NK-92 treated with Interleukin-12 subunit alpha and Interleukin-12 subunit beta, amount 100 ng/mL, for 24 hours (cell line): ENCODE data around the gene CTSH.
"Not testable (repeated sequence)": the region's sequence is repeated elsewhere in the genome, so short reads cannot be mapped to it uniquely, and the experiment has no call there.

Experiments used
- DNase-seq: peaks from one replicate; lab custom pipeline; 2025; lab: John Stamatoyannopoulos, UW

The CTSH gene

DNA sequence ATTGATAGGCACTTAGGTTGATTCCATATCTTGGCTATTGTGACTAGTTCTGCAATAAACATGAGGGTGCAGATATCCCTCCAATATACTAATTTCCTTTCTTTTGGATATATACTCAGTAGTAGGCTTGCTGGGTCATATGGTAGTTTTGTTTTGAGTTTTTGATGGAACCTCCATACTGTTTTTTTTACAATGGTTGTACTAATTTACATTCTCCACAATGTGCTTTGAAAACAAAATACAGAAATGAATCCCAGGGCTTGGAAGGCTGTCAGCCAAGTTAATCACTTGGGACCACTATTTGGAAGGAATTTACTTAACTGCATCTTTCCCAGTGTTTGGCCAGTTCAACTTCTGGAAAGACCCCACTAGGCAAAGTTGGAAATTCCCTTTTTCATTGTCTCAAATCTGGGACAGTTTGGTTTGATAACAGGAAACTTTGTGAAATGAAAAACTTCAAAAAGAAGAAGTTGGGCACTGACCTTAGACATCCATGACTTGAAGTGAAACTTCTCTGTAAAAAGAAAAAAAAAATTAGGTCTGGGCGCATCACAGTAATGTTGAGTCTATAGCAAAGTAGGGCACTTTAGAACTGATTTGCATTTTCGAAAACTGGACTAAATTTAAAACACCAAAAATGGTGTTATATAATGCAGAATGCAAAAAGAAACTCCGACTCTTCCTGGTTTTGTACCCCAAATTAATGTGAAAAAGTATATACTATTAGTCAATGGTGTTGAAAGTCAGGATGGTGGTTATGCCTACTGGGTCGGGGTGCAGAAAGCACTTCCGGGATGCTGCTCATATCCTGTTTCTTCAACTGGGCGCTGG, 6.0 kb downstream of the CTSH start:
- DNase-seq = no peak

DNA sequence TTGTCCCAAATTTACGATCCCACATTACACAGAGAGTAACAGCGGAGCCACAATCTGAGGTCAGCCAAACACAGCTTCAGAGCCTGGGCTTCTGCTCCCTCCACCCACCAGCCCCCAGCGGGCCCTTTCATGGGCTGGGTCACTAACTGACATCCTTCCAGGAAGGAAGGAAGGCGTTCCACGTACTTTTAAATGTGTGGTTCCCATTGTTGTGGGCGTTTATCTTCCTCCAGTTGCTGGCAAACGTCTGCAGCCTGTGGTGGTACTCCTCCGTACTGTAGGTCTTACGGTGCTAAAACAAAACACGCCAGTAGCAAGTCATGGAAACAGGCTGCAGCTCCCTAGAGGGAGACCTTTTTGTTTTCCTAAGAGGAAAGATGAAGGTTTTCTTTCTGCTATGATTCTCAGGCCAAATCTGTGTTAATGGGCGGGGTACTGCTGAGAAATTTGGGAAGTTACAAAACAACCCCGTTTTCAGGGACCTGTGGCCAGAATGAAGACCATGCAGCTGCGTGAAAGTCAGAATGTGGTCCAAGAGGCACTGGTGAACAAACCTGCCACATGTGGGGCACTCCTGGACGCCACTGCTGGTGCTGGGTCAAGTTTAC, 7.6 kb downstream of the CTSH start:
- no peak for DNase-seq

- DNase-seq = no peak
These were observed 10.2 kb downstream of the CTSH start for GRCh38 chr15:78934655-78935023.

- DNase-seq = no peak
These were observed 10.8 kb downstream of the CTSH start for GRCh38 chr15:78933823-78934654.

GRCh38 chr15:78933187-78933822, 11.5 kb downstream of the CTSH start:
- no peak for DNase-seq

DNA sequence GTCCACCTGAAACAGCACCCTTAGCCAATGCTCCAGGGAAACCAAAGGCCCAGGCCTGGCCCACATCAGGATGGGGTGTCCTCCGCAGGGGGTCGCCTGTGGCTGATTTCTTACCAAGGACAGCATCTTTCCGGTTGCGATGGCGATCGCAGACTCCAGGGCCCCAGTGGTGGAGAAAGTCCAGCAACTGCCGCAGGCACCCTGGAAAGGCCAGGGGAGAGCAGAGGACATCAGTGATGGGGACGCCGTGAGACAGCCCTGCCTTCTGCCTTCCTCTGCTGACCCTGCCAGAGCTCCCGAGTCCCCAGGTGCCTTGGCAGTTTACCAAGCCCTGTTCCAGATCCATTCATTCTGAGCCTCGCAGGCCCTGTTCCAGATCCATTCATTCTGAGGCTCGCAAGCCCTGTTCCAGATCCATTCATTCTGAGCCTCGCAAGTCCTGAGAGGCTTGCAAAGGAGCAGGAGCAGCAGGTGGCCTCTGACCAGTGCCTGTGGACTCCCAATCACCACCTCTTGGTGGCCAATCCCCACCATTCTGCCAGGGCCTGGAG, 12.5 kb downstream of the CTSH start:
- DNase-seq = no peak

DNA sequence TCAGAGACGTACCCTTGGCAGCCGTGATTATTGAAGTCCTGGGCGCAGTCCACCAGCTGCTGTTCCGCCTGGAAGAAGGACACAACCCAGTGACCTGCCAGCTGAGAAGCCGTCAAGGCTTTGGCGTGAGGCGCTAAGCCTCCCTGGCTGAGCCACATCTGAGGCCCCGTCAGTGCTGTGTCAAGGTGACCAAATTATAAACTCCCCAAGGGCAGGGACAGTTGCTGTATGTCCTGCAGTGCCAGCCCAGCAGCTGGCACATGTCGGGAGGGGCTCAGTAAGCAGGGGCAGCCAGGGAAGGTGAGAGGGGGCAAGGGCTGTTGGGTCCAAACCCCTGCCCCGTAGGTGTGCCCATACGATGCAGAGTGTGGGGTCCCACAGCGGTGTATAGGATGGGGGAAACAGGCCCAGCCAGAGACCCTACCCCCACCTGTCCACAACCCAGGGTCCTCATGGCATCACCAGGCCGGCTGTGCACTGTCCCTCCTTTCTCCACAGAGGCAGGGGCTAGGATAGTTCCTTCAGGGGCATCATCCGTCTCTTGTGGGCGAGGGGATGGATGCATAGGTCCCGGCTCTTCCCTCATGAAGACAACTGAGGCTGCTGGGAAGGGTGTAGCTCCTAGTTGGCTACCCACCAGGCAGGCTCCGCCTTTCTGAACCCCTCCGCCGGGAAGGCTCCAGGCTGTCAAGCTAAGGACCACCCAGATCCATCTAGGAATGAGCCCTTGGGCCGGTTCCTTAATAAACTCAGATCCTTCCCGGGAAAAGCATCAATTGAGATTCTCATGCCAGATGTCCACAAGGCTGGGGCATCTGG, 13.2 kb downstream of the CTSH start:
- no peak for DNase-seq

DNA sequence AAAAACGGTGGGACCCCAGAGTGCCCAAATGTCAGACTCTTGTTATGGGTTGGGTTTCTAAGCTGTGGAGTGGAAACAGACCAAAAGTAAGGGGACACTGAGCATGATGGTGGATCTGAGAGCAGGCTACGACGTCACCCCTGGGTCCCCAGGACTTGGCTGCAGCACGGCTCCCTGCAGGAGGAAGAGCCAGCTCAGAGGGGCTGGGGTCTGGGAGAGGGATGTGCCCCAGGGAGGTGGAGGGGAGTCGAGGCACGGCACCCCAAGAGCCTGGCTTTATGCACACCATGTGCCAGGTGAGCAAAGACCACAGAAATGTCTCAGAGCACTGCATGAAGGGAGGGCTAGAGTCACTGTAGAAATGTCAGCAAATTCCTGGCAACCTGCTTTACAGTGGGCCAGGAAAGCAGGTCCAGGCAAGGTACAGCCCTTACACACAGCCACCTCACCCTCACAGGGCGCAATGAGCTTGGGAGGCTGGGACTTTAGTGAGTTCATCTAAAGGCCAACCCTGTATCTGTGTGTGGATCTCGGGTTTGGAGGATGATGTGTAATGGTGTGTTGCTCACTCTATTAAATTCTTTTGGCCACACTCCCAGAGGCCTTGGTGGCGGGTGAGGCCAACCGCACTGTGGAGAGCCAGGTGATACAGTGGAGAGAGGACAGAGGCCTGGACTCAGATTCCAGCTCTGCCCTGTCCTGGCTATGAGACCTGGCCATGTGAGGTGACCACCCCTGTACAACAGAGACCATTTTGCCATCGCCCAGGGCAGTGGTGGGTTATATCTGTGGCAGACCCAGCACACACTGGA, 14.1 kb downstream of the CTSH start:
- no peak for DNase-seq

DNA sequence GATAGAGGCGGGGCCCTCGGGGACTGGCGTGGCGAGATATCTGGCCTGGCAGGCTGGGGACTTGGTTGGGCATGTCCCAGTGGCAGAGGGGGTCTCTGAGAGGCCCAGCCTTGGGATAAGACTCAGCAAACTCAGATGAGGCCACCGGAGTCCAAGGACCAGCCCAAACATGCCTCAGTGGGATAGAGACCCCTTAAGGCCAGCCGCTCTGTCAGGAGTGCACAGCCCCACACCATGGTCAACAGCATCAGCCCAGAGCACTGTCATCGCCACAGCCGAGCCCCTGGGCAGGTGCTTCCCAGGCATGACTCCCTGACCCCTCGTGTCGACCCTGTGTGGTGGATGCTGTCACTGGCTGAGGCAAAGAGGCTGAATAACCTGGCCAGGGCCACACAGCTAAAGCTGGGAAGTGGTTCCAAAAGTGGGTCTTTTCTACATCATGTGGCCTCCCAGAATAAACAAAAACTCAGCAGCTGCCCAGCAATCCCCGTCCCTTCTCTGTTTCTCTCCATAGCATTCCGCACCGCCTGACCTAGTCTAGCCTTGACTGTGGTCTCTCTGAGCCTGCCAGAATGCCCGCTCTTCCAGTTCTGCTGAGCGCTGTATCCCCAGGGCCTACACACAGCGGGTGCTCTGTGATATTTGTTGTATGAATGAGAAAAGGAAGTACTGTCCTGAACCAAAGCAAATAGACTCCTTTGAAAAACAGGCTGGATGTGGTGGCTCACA, 15.1 kb downstream of the CTSH start:
- DNase-seq = no peak

DNA sequence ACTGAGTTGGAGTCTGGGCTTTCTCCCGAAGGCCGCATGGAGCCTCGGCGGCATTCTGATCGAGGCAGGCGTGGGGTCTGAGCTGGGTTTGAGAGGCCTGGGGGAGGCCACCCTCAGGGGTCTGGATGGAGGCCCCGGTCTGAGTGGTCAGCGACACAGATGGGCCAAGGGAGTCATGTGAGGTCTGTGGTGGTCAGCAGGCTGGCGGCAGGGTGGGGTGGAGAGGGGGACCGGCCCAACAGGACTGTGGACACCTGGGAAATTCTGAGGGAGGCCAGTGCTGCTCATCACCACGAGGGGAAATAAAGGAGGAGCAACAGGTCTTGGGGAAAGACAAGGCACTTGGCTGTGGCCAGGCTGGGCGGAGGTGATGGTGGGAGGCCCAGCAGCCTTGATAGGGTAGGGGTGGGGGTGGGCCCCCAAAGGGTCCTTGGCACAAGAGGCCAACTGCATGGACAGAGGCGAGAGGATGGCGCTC, 16.2 kb downstream of the CTSH start:
- no peak for DNase-seq

DNA sequence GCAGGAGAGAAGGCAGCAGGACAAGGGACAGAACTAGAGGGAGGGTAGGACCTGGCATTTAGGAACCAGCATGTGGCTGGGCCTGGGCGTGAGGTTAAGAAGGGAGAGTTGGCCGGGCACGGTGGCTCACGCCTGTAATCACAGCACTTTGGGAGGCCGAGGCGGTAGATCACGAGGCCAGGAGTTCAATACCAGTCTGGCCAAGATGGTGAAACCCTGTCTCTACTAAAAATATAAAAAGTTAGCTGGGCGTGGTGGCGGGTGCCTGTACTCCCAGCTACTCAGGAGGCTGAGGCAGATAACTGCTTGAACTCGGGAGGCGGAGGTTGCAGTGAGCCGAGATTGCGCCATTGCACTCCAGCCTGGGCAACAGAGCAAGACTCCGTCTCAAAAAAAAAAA, 16.7 kb downstream of the CTSH start:
- not testable (repeated sequence) for DNase-seq

DNA sequence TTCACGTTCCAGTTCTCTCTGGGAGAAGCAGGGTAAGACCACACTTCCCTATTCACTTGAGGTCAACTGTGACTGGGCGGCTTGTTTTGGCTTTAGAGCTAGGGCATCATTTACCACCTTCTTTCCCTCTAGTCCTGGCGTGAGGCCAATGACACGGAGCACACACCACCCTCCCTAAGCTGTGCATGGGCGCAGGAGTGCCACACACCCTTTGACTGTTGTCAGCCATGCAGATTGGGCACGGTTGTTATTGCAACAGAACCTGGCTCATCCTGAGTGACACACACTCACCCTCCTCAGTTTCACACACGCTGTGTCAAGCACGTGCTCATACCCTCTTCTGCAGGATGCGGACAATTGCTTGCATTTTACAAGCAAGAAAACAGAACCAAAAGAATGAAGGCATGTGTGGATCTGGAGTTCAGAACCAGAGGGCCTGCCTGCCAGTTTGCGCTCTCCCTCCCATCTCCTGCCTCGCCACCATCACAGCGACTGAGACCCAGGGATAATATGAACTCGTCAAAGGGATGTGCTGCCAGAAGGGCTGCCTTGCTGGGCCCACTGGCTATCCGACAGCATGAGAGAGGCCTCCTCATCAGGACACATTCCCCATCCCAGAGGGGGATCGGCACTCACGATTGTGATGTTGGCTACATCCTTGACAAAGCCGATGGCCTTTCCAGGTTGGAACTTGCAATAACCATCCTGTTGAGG, 17.6 kb downstream of the CTSH start:
- DNase-seq = no peak

DNA sequence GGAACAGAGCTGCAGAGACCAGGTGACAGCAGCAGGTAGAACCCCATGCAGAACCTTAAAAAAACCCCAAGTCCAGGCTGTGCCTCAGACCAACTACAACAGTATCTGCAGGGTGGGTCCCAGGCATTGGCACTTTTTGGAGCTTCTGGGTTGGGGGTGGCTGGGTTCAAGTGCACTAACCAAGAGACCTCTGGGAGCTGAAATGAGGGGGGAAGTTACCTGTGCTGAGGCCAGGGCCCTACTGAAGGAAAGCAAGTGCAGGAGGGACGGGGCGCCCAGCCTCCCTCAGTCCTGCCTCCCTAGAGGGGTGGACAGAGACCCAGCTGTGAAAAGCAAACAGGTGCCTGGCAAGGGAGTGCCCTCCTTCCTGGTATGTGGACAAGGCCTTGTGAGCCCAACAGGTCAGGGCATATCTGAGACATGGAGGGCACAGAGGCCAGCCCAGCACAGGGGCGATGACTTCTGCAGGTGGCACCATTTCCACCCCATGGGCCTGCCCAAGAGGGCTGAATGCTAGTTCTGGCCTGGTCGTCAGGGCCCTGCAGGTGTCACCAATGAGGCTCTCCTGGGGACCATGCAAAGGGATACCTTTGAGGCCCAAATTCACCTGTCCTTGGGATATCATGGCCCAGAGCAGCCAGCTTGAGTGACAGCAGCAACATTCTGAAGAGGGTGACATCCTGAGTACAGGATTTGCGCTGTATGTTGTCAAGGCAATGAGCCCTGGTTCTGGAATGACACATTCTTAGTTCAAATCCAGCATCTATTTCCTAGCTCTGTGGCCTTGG, 18.7 kb downstream of the CTSH start:
- no peak for DNase-seq

GRCh38 chr15:78925076-78925624, 19.7 kb downstream of the CTSH start:
- no peak for DNase-seq

DNA sequence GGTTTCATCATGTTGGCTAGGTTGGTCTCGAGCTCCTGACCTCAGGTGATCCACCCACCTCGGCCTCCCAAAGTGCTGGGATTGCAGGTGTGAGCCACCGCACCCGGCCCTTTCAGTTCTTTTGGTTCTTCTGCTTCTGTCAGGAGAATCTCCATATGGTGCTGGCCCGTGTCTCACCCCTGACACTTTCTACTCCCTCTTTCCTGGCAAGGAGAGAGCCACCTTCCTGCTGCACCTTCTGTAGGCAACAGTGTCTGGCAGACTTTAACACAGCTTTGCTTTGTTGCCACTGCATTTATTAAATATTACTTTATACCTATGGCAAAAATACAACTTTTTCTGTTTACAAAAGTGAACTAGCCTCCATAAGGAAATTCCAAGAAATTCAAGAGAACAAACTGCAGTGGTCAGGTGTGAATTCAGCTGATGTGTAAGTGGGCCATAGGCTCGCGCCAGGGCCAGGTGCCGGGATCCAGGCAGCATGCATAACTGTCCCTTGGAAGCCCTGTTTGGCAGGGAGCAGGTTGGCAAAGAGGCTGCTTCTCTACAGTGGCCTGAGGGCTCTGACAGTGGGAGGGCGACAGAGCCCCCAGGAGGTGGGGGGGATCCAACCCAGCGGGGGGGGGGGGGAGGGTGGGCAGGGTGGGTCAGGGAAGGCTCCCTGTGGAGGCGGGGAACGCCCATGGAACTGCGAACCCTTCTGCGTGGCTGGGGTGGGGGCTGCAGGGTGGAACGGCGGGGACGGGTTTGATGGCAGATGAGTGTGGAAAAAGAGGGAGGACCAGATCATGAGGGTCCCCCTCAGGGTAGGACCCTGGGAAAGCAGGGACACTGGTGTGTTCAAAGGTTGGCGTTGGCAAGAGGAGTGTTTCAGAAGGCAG, 21.1 kb downstream of the CTSH start:
- no peak for DNase-seq

- DNase-seq = no peak
These were observed 21.8 kb downstream of the CTSH start for GRCh38 chr15:78923015-78923414.

- DNase-seq = no peak
These were observed 22.3 kb downstream of the CTSH start for GRCh38 chr15:78922527-78922926.
